Measurements from ENCODE around the gene RGS9.

DNA sequence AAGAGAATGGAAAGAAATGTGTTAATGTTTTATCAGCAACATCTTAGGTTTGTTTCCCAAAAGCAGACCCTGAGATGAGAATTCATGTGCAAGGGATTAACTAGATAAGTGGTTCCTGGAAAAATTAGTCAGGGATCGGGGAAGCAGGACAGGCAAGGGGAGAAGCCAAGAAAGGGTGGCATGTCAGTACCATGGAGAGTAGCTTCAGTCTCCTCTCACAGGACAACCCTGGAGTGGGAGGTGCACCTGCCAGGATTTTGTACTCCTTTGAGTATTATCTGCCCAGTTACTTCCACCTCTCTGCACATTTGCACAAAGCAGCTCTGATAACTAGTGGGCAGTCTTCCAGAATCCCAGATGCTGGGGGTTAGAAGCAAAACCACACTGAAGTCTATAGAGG, 117.0 kb downstream of the RGS9 start:
- TF ChIP-seq, protein P1, sequence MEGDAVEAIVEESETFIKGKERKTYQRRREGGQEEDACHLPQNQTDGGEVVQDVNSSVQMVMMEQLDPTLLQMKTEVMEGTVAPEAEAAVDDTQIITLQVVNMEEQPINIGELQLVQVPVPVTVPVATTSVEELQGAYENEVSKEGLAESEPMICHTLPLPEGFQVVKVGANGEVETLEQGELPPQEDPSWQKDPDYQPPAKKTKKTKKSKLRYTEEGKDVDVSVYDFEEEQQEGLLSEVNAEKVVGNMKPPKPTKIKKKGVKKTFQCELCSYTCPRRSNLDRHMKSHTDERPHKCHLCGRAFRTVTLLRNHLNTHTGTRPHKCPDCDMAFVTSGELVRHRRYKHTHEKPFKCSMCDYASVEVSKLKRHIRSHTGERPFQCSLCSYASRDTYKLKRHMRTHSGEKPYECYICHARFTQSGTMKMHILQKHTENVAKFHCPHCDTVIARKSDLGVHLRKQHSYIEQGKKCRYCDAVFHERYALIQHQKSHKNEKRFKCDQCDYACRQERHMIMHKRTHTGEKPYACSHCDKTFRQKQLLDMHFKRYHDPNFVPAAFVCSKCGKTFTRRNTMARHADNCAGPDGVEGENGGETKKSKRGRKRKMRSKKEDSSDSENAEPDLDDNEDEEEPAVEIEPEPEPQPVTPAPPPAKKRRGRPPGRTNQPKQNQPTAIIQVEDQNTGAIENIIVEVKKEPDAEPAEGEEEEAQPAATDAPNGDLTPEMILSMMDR (IDR thresholded peaks at IDR 0.05; ENCODE audit: insufficient read depth, low read length): no peak
- TF ChIP-seq, protein P2, sequence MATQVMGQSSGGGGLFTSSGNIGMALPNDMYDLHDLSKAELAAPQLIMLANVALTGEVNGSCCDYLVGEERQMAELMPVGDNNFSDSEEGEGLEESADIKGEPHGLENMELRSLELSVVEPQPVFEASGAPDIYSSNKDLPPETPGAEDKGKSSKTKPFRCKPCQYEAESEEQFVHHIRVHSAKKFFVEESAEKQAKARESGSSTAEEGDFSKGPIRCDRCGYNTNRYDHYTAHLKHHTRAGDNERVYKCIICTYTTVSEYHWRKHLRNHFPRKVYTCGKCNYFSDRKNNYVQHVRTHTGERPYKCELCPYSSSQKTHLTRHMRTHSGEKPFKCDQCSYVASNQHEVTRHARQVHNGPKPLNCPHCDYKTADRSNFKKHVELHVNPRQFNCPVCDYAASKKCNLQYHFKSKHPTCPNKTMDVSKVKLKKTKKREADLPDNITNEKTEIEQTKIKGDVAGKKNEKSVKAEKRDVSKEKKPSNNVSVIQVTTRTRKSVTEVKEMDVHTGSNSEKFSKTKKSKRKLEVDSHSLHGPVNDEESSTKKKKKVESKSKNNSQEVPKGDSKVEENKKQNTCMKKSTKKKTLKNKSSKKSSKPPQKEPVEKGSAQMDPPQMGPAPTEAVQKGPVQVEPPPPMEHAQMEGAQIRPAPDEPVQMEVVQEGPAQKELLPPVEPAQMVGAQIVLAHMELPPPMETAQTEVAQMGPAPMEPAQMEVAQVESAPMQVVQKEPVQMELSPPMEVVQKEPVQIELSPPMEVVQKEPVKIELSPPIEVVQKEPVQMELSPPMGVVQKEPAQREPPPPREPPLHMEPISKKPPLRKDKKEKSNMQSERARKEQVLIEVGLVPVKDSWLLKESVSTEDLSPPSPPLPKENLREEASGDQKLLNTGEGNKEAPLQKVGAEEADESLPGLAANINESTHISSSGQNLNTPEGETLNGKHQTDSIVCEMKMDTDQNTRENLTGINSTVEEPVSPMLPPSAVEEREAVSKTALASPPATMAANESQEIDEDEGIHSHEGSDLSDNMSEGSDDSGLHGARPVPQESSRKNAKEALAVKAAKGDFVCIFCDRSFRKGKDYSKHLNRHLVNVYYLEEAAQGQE (IDR thresholded peaks at IDR 0.05; ENCODE audit: insufficient replicate concordance, low read depth): peak; percentile 91

All from HL-60 (cell line).